Activated CD4-positive, alpha-beta memory T cell treated with anti-CD3 and anti-CD28 coated beads, Interleukin-2, amount 10 ng/mL, durations not matched to agents 7 days and 5 days (primary cell): Measurements from ENCODE around the gene CDH7. TPM values are rescaled to one million over a fixed set of nuclear protein-coding genes. Genes with fewer than 3 reads are reported as not detected.

ENCODE experiments used
- CTCF ChIA-PET: fragments of 350-600 bp; sonication (Branson Sonifier 250); formaldehyde crosslinking; loops from one replicate; lab custom pipeline; 2021; ENCODE audit warnings: antibody characterized with exemption, inconsistent platforms; lab: Charles Lee
- POLR2A ChIA-PET: fragments of 350-600 bp; sonication (Branson Sonifier 250); formaldehyde crosslinking; loops from one replicate; lab custom pipeline; 2021; ENCODE audit warnings: antibody characterized with exemption; lab: Charles Lee
- DNase-seq: peaks from one replicate; pipeline ENCODE4 v3.0.0-alpha.2; 2020
- H3K27ac Mint-ChIP-seq: one replicate; pipeline ENCODE4 v1.8.0; 2021; ENCODE audit warnings: mild to moderate bottlenecking, mixed read lengths
- H3K27me3 Mint-ChIP-seq: one replicate; pipeline ENCODE4 v1.8.0; 2021; ENCODE audit warnings: mixed read lengths
- H3K36me3 Mint-ChIP-seq: one replicate; pipeline ENCODE4 v1.8.0; 2021; ENCODE audit warnings: low read depth, mixed read lengths
- H3K4me1 Mint-ChIP-seq: one replicate; pipeline ENCODE4 v1.8.0; 2021; ENCODE audit warnings: mixed read lengths
- H3K4me3 Mint-ChIP-seq: one replicate; pipeline ENCODE4 v1.8.0; 2021; ENCODE audit warnings: mild to moderate bottlenecking, mixed read lengths
- H3K9me3 Mint-ChIP-seq: one replicate; pipeline ENCODE4 v1.8.0; 2021; ENCODE audit warnings: mixed read lengths
- total RNA-seq, 2 experiments: library from RNA; stranded (reverse); gene quantifications; one replicate each; pipeline ENCODE4 v1.2.3, GENCODE V29; 2021

The CDH7 gene
- total RNA-seq, 2 experiments from 2014 or later = not detected

DNA sequence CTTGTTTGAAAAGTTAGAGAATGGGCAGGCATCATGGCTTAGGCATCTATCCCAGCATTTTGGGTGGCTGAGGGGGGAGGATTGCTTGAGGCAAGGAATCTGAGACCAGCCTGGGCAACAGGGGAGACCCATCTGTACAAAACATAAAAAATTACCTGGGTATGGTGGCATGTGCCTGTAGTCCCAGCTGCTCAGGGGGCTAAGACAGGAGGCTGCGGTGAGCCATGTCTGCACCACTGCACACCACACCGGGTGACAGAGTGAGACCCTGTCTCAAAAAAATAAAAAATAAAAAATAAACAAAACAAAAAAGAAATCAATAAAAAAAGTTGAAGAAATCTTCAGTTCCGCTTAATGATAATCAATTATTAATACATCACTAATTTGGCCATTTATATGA, 146.5 kb downstream of the CDH7 start:
- H3K9me3 Mint-ChIP-seq = peaks cover 4% of the 10 kb centered on the region
- CTCF ChIA-PET = no interaction called here
- no peak for DNase-seq

GRCh38 chr18:65901522-65901921, 150.7 kb downstream of the CDH7 start:
- H3K27me3 Mint-ChIP-seq = no peaks in the 10 kb centered on the region
- no peaks in the 10 kb centered on the region for H3K36me3 Mint-ChIP-seq
- H3K4me1 Mint-ChIP-seq = no peaks in the 10 kb centered on the region
- ChIA-PET CTCF (no interaction called here), POLR2A (no interaction called here)
- no peak overlapping the region for H3K27ac Mint-ChIP-seq
- peaks cover 4% of the 10 kb centered on the region for H3K9me3 Mint-ChIP-seq
- DNase-seq = no peak
- H3K4me3 Mint-ChIP-seq = no peak overlapping the region

More for the DNA sequence above, 146.5 kb downstream of the CDH7 start:
- no peaks in the 10 kb centered on the region for H3K27me3 Mint-ChIP-seq
- no peaks in the 10 kb centered on the region for H3K4me1 Mint-ChIP-seq
- H3K27ac Mint-ChIP-seq = no peak overlapping the region
- no peaks in the 10 kb centered on the region for H3K36me3 Mint-ChIP-seq
- POLR2A ChIA-PET = no interaction called here
- H3K4me3 Mint-ChIP-seq = no peak overlapping the region

GRCh38 chr18:65906621-65907034, 155.8 kb downstream of the CDH7 start:
- ChIA-PET POLR2A (no interaction called here), CTCF (no interaction called here)
- Mint-ChIP-seq H3K4me3 (no peak overlapping the region), H3K4me1 (no peaks in the 10 kb centered on the region), H3K9me3 (no peaks in the 10 kb centered on the region), H3K36me3 (no peaks in the 10 kb centered on the region), H3K27ac (no peak overlapping the region), H3K27me3 (no peaks in the 10 kb centered on the region)
- no peak for DNase-seq

DNA sequence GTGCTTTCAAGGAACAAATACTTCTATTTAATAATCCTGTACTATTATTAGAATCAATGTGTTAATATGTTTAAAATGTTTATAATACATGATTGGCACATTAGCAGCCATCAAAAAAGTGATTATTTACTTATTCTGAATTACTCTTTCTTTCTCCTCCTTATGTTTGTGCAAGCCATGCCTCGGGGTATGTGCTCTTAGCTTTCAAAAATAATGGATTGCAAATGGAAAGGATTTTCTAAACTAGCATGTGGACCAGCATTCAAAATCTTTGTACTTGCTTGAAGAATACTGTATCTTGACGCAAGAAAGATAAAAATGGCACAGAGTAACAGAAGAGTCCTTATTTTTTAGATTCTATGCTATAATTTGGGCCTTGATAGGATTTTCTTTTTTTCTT, 156.5 kb downstream of the CDH7 start:
- ChIA-PET POLR2A (no interaction called here), CTCF (no interaction called here)
- H3K9me3 Mint-ChIP-seq = no peaks in the 10 kb centered on the region
- H3K27me3 Mint-ChIP-seq = no peaks in the 10 kb centered on the region
- no peaks in the 10 kb centered on the region for H3K4me1 Mint-ChIP-seq
- H3K4me3 Mint-ChIP-seq = no peak overlapping the region
- H3K27ac Mint-ChIP-seq = no peak overlapping the region
- DNase-seq = no peak
- H3K36me3 Mint-ChIP-seq = no peaks in the 10 kb centered on the region

GRCh38 chr18:65919018-65919417, 168.2 kb downstream of the CDH7 start:
- no peak for DNase-seq
- Mint-ChIP-seq H3K9me3 (no peaks in the 10 kb centered on the region), H3K4me1 (no peaks in the 10 kb centered on the region), H3K27ac (no peak overlapping the region), H3K36me3 (no peaks in the 10 kb centered on the region), H3K27me3 (no peaks in the 10 kb centered on the region), H3K4me3 (no peak overlapping the region)
- ChIA-PET CTCF (no interaction called here), POLR2A (no interaction called here)

DNA sequence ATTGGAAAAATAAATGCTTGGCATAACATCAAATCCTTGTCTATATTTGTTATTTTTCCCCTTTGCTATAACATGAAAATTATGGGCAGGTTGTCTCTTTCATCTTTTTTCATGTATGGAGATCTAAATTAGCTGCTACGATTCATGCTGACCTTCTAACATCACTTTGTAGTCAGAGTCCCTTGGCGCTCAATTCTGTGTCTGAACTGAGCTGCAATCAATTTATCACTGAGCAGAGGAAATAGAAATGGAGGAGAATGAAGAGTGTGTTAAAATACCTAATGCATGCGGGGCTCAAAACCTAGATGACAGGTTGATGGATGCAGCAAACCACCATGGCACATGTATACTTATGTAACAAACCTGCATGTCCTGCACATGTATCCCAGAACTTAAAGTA, 168.9 kb downstream of the CDH7 start:
- no peaks in the 10 kb centered on the region for H3K27me3 Mint-ChIP-seq
- CTCF ChIA-PET = no interaction called here

GRCh38 chr18:65922103-65922502, 171.3 kb downstream of the CDH7 start:
- no peaks in the 10 kb centered on the region for H3K27me3 Mint-ChIP-seq
- no peaks in the 10 kb centered on the region for H3K36me3 Mint-ChIP-seq
- no peak for DNase-seq
- ChIA-PET POLR2A (no interaction called here), CTCF (no interaction called here)
- no peaks in the 10 kb centered on the region for H3K4me1 Mint-ChIP-seq
- no peak overlapping the region for H3K4me3 Mint-ChIP-seq
- H3K27ac Mint-ChIP-seq = no peak overlapping the region
- no peaks in the 10 kb centered on the region for H3K9me3 Mint-ChIP-seq

More for the DNA sequence above, 168.9 kb downstream of the CDH7 start:
- H3K4me1 Mint-ChIP-seq = no peaks in the 10 kb centered on the region
- DNase-seq = no peak
- H3K4me3 Mint-ChIP-seq = no peak overlapping the region
- H3K36me3 Mint-ChIP-seq = no peaks in the 10 kb centered on the region
- POLR2A ChIA-PET = no interaction called here
- no peaks in the 10 kb centered on the region for H3K9me3 Mint-ChIP-seq
- H3K27ac Mint-ChIP-seq = no peak overlapping the region

- Mint-ChIP-seq H3K4me1 (no peaks in the 10 kb centered on the region), H3K27ac (no peak overlapping the region), H3K36me3 (no peaks in the 10 kb centered on the region), H3K9me3 (no peaks in the 10 kb centered on the region), H3K27me3 (no peaks in the 10 kb centered on the region), H3K4me3 (no peak overlapping the region)
- no peak for DNase-seq
- CTCF ChIA-PET = no interaction called here
- POLR2A ChIA-PET = no interaction called here
Measured at GRCh38 chr18:65924904-65925303, 174.1 kb downstream of the CDH7 start.

DNA sequence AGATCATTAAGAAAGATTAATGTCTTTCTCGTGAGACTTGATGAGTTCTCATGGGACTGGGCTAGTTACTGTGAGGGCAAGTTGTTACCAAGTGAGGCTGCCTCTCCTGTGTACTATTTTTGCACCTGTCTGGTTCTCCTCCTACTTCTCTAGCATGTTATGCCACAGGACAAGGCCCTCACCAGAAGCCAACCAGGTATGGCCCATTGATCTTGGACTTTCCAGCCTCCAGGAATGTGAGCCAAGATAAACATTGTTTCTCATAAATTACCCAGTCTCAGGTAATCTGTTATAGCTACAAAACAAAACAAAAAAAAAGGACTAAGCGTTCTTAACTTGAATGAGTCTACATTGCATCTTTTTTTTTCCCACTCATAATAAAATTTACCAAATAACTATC, 184.1 kb downstream of the CDH7 start:
- no peak for DNase-seq
- H3K9me3 Mint-ChIP-seq = peaks cover 7% of the 10 kb centered on the region
- CTCF ChIA-PET = no interaction called here
- H3K4me1 Mint-ChIP-seq = no peaks in the 10 kb centered on the region
- no peak overlapping the region for H3K27ac Mint-ChIP-seq
- no peaks in the 10 kb centered on the region for H3K27me3 Mint-ChIP-seq
- no peaks in the 10 kb centered on the region for H3K36me3 Mint-ChIP-seq
- H3K4me3 Mint-ChIP-seq = no peak overlapping the region
- POLR2A ChIA-PET = no interaction called here

- POLR2A ChIA-PET = no interaction called here
- Mint-ChIP-seq H3K27me3 (no peaks in the 10 kb centered on the region), H3K36me3 (no peaks in the 10 kb centered on the region), H3K9me3 (peaks cover 7% of the 10 kb centered on the region), H3K4me1 (no peaks in the 10 kb centered on the region), H3K27ac (no peak overlapping the region), H3K4me3 (no peak overlapping the region)
- no peak for DNase-seq
- CTCF ChIA-PET = no interaction called here
Measured at GRCh38 chr18:65936678-65937077, 185.9 kb downstream of the CDH7 start.

- no peak for DNase-seq
- Mint-ChIP-seq H3K27ac (no peak overlapping the region), H3K4me3 (no peak overlapping the region), H3K36me3 (no peaks in the 10 kb centered on the region), H3K27me3 (no peaks in the 10 kb centered on the region), H3K4me1 (no peaks in the 10 kb centered on the region), H3K9me3 (peaks cover 5% of the 10 kb centered on the region)
- POLR2A ChIA-PET = no interaction called here
- CTCF ChIA-PET = no interaction called here
Measured at GRCh38 chr18:65937180-65937579, 186.4 kb downstream of the CDH7 start.

- no peaks in the 10 kb centered on the region for H3K27me3 Mint-ChIP-seq
- H3K27ac Mint-ChIP-seq = no peak overlapping the region
- no peaks in the 10 kb centered on the region for H3K4me1 Mint-ChIP-seq
- H3K4me3 Mint-ChIP-seq = no peak overlapping the region
- CTCF ChIA-PET = interaction anchor here (0.6 kb wide), 1 partner anchor 14 kb away, joined by 3 read pairs; no protein-coding TSS in a partner anchor
- peaks cover 4% of the 10 kb centered on the region for H3K9me3 Mint-ChIP-seq
- POLR2A ChIA-PET = no interaction called here
- DNase-seq = no peak
- no peaks in the 10 kb centered on the region for H3K36me3 Mint-ChIP-seq
Measured at GRCh38 chr18:65938592-65939372, 188.0 kb downstream of the CDH7 start.
